Fibroblast of villous mesenchyme (primary cell): ENCODE data around the gene ESRRA. TPM values are rescaled to one million over a fixed set of nuclear protein-coding genes. Genes with fewer than 3 reads are reported as not detected.

Experiments used
- DNase-seq: peaks from one replicate; pipeline ENCODE4 v3.0.0-alpha.2; 2010; ENCODE audit warnings: low read depth
- H3K4me3 ChIP-seq: 2 replicates; pipeline ENCODE4 v1.5.1; 2011; ENCODE audit warnings: low read depth, mild to moderate bottlenecking, low read length
- small RNA-seq: library from RNA; depleted of rRNA; stranded (forward); fragments of <200 nt; gene quantifications from one replicate; pipeline ENCODE3, GENCODE V24; 2012
- total RNA-seq: library from RNA; depleted of rRNA; stranded (reverse); fragments of >200 nt; gene quantifications from 2 replicates; pipeline ENCODE4 v1.2.3, GENCODE V29; 2012
- TF ChIP-seq, protein P1 (sequence below): IDR thresholded peaks from 2 replicates; pipeline ENCODE4 v1.5.1; 2012; ENCODE audit warnings: low read depth, mild to moderate bottlenecking, low read length; ENCODE audit not compliant: insufficient read depth

The ESRRA gene
- total RNA-seq, 1 donor, result 23.3 TPM

DNA sequence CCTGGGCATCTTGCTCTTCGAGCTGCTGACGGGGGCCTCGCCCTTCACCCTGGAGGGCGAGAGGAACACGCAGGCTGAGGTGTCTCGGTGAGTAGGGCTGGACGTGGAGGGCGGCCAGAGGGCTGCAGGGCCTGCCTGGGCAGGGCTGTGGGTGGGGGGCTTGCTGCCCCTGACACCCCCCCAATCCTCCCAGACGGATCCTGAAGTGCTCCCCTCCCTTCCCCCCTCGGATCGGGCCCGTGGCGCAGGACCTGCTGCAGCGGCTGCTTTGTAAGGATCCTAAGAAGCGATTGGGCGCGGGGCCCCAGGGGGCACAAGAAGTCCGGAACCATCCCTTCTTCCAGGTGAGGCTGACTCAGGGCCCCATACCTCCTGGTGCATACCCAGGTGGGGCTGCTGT lies 56.3 kb downstream of the ESRRA start:
- no peak overlapping the region for H3K4me3 ChIP-seq
- TF ChIP-seq, protein P1, sequence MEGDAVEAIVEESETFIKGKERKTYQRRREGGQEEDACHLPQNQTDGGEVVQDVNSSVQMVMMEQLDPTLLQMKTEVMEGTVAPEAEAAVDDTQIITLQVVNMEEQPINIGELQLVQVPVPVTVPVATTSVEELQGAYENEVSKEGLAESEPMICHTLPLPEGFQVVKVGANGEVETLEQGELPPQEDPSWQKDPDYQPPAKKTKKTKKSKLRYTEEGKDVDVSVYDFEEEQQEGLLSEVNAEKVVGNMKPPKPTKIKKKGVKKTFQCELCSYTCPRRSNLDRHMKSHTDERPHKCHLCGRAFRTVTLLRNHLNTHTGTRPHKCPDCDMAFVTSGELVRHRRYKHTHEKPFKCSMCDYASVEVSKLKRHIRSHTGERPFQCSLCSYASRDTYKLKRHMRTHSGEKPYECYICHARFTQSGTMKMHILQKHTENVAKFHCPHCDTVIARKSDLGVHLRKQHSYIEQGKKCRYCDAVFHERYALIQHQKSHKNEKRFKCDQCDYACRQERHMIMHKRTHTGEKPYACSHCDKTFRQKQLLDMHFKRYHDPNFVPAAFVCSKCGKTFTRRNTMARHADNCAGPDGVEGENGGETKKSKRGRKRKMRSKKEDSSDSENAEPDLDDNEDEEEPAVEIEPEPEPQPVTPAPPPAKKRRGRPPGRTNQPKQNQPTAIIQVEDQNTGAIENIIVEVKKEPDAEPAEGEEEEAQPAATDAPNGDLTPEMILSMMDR, result no peak
- DNase-seq, result no peak

DNA sequence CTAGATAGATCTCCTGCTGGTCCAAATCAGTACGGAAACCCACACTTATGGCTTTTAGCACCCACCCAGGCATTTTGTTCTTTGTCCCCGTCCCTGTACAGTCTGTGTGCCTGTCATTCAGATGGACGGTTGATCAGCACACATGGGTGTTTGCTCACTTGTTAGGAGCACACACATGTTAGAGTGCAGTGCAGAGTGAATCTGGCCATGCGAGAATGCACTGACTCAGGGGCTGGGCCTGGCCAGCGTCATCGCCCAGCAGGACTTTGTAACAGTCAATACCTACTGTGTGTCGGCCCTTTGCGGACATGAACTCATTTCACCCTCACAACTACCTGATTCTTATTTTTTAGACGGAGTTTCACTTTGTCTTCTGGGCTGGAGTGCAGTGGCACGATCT lies 57.0 kb downstream of the ESRRA start:
- no peak overlapping the region for H3K4me3 ChIP-seq
- DNase-seq, result no peak
- TF ChIP-seq, protein P1, result no peak

DNA sequence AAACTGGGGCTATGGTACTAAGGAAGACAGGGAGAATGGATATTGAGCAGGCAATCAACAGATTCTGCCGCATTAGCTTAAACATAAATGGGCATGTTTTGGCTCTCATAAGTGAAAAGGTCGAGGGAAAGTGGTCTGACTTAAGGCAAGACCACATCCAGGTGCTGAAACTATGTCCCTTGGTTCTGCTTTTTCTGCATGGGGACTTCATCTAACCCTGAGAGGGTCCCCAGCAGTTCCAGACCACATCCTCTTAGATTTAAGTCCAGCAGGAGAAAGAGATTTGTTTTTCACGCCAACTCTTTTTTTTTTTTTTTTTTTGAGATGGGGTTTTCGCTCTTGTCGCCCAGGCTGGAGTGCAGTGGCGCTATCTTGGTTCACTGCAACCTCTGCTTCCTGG lies 59.1 kb downstream of the ESRRA start:
- TF ChIP-seq, protein P1, result no peak
- no peak for DNase-seq
- no peak overlapping the region for H3K4me3 ChIP-seq

DNA sequence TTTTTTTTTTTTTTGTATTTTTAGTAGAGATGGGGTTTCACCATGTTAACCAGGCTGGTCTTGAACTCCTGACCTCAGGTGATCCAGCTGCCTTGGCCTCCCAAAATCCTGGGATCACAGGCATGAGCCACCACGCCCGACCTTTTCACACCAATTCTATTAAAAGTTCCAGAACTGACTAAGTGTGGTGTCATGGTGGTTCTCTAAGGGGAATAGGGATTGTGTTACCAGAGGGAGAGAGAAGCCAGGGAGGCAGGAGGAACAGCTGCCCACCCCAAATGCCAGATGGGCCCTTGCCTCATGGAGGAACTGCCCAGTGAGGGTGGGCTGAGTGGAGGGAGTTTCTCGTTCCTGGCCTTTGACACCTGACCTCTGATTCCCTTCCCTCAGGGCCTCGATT lies 59.6 kb downstream of the ESRRA start:
- H3K4me3 ChIP-seq, result no peak overlapping the region
- DNase-seq, result no peak
- TF ChIP-seq, protein P1, result no peak

Small RNA genes lying within 50 kb of the gene (small RNA-seq; reads per million reads assigned to genes)
- gene MIR7155, result not detected
- not detected for gene RF00019

Other genes with a start within 250 kb of the ESRRA start
- gene MACROD1, start 139.4 kb upstream of the ESRRA start, total RNA-seq, result 8.6 and 12.9 TPM in 2 replicates
- gene STIP1, start 119.4 kb upstream of the ESRRA start, total RNA-seq, result 149 and 206 TPM in 2 replicates
- gene FERMT3, start 98.8 kb upstream of the ESRRA start, total RNA-seq, result 4.3 and 7.4 TPM in 2 replicates
- 32.4 and 33.2 TPM in 2 replicates for gene TRPT1, start 79.3 kb upstream of the ESRRA start, total RNA-seq
- gene NUDT22, start 79.2 kb upstream of the ESRRA start, total RNA-seq, result 43.6 and 80.5 TPM in 2 replicates
- gene DNAJC4, start 75.0 kb upstream of the ESRRA start, total RNA-seq, result 6.5 and 9.3 TPM in 2 replicates
- 17.7 and 21.9 TPM in 2 replicates for gene VEGFB, start 70.9 kb upstream of the ESRRA start, total RNA-seq
- 46.7 and 47.5 TPM in 2 replicates for gene FKBP2, start 64.4 kb upstream of the ESRRA start, total RNA-seq
- 155 and 175 TPM in 2 replicates for gene PPP1R14B, start 58.6 kb upstream of the ESRRA start, total RNA-seq
- gene PLCB3, start 54.0 kb upstream of the ESRRA start, total RNA-seq, result 53.8 and 66.5 TPM in 2 replicates
- gene BAD, start 20.9 kb upstream of the ESRRA start, total RNA-seq, result 64.3 and 86.7 TPM in 2 replicates
- gene GPR137, start 19.7 kb upstream of the ESRRA start, total RNA-seq, result 10.6 and 10.8 TPM in 2 replicates
- gene KCNK4, start 14.2 kb upstream of the ESRRA start, total RNA-seq, result under 0.01 TPM in 1 of 2 replicates, not detected in the other
- 0.32 TPM in 1 of 2 replicates, not detected in the other for gene CATSPERZ, start 5.2 kb upstream of the ESRRA start, total RNA-seq
- 144 and 155 TPM in 2 replicates for gene TRMT112, start 12.0 kb downstream of the ESRRA start, total RNA-seq
- 211 and 230 TPM in 2 replicates for gene PRDX5, start 12.6 kb downstream of the ESRRA start, total RNA-seq
- gene CCDC88B, start 34.7 kb downstream of the ESRRA start, total RNA-seq, result 1.7 and 3.5 TPM in 2 replicates
- 35.8 and 48.0 TPM in 2 replicates for gene RPS6KA4, start 53.6 kb downstream of the ESRRA start, total RNA-seq